ENCODE measurements around the gene RIGI. TPM values are rescaled to one million over a fixed set of nuclear protein-coding genes. Genes with fewer than 3 reads are reported as not detected.
"Not testable (repeated sequence)": the region's sequence is repeated elsewhere in the genome, so short reads cannot be mapped to it uniquely, and the experiment has no call there.

The RIGI gene
- 7.3 TPM in 2 replicates for total RNA-seq (2014; rRNA removed; shearing (Covaris generic))
- polyA plus RNA-seq (2015; cell fraction: cytosol; rRNA removed), result 5.1 and 6.0 TPM in 2 replicates
- 14.6 and 15.9 TPM in 2 replicates for polyA plus RNA-seq (2015; cell fraction: nucleus; rRNA removed)

GRCh38 chr9:32526041-32526706 is at the start of gene RIGI:
RIGI (minus strand) TSS chr9:32526196; CDS start chr9:32526166, 30 bp downstream.
- peak; percentile 92 for DNase-seq (ENCODE audit: low read depth)

DNA sequence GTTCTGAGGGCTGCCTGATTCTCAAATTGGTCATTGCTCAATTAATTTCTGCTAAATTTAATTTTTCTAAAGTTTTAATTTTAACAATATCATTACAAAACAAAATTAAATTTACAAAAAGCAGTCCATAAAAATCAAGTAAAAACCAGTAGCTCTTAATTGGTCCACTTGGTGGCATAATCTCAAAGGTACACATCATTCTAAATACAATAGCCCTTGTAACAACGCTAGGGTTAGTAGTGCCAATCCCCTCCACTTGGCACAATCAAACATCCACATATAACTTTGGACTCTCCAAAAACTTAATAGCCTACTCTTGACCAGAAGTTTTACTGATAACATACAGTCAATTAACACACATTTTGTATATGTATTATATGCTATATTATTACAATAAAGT is 48.9 kb upstream of the RIGI start:
- DNase-seq (ENCODE audit: low read depth), result no peak

- no peak for DNase-seq (ENCODE audit: low read depth)
Observed at GRCh38 chr9:32573821-32574220, 47.8 kb upstream of the RIGI start.

DNA sequence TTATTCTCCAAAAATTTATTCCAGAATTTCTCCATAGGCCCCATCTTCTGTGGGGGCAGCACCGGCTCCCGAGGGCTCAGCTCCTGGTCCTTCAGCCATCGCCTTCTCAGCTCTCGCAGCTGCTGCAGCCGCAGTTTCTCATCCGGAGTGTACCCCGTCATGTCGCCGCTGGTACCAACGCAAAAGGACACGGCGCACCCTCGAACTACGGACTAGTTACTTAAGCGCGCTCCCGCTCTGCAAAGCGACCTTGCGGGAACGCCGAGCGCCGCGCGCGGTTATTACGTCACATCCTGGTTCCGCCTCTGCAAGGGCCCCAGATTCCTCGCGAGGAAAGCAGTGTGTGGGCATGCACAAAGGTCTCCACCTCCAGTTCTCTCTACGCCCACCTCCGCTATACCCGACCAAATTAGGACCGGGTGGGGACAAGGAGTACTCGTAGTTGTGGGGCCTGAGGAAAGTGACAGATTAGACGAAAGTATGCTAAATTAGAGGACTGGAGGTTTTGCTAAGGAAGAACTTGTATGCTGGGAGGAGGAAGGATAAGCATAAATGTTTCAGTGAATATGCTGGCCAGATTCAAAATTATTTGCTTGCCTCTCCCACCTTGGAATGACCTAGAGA is 47.0 kb upstream of the RIGI start, which contains the start of gene NDUFB6:
Gene NDUFB6 (minus strand): TSS at position 260 of the 624 bp plus-strand sequence. CDS start 99 bp downstream, at position 161.
- DNase-seq (ENCODE audit: low read depth), result peak; percentile 92

DNA sequence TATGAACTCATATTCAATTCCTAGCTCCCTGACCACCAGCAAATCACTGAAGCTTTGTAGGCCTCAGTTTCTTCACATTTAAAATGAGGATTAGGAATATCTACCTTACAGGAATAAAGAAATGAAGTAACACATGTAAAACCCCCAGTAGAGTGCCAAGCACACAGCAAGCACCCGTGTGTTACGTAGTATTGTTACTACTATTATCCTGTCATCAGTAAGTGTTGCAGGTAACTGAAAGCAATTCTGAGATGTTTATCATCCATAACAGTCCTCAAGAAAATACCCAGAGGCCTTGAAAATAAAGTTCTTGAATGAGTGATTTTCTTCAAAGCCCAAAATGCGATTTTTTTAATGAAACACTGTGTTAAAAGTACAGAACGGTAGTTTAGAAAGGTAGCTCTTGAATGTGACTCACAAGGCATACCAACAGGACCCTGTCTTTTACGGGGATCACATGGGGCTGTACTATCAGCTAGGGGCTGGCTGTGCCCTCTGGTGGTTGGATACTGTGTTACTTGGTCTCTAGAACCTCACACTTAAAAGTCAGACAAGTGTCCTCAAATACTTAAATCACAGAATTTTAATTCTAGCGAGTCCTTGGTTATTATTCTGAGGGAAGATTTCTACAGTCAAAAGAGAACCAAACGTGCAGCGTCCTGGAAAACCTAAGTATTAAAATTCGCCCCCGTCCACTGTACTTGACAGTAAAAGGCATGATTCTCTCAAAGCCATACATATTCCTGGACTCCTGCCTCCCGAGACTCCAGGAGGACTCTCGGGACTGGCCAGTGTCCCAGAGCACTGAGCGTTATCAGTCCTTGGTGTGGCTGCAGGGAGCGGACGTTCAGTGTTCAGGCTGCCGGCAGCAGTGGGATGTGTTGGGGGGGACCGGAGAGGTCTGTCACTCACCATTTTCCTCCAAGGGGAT is 46.2 kb upstream of the RIGI start:
- peak; percentile 74 for DNase-seq (ENCODE audit: low read depth)

DNA sequence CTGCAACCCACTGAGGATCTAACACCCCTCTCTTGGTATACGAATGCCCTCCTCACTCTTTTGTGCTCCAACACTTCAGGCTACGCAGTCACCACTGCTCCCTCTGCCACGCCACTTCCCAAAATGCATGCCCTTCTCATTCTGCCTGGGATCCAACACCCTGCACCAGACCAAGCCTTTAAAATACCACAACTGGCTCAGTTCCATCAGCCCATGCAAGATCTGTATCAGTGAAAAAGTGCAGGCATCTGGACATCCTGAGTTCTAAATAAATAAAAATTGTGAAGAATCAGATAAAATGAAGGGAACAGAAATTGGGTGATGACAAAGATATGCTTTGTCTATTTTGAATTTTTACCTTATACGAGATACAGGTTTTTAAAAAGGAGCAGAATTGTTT is 44.3 kb upstream of the RIGI start:
- no peak for DNase-seq (ENCODE audit: low read depth)

DNA sequence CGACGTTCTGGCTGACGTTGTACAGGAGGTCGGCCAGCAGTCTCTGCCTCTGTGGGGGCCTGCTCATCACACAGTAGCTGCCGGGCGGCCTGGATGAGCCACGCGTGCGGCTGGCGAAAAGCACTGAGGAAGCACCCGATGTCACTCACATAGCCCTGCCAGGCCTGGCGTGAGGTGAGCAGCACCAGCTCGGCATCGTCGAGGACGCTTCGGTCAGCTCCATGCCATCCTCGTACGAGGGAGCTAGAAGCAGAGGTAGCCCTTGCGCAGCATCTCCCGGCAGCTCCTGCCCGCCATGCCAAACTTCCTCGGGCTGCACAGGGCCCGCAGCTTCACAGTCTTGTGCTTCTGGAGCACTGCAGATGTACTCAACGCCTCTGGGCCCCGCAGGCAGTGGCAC is 40.8 kb upstream of the RIGI start:
- DNase-seq (ENCODE audit: low read depth), result no peak

- DNase-seq (ENCODE audit: low read depth), result no peak
Observed at GRCh38 chr9:32565967-32566366, 40.0 kb upstream of the RIGI start.

- no peak for DNase-seq (ENCODE audit: low read depth)
Observed at GRCh38 chr9:32558408-32558934, 32.5 kb upstream of the RIGI start.

- DNase-seq (ENCODE audit: low read depth), result no peak
Observed at GRCh38 chr9:32554591-32554990, 28.6 kb upstream of the RIGI start.

DNA sequence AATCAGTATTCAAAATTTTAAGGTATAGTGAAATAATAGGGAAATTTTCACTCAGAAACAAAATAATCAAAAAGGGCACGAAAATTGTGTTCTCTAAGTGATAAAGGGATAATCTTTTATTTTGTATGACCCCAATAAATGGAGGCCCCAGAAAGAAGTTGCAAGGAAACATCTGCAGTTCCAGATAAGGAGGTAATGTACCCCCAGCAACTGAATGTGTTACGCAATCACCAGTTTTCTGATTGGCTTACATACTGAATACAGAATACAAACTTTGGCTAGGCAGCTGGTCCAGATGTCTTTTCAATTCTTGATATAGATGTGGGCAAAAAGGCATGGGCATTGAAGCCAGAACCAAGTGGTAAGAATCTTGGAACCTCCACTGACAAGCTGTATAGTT is 28.1 kb upstream of the RIGI start:
- DNase-seq (ENCODE audit: low read depth), result no peak

GRCh38 chr9:32552172-32552872 is 26.3 kb upstream of the RIGI start, which contains the start of the genes SMIM27 and TOPORS:
SMIM27 (plus strand) TSS chr9:32552327; CDS start chr9:32552435, 108 bp downstream.
TOPORS (minus strand) TSS chr9:32552586; CDS start chr9:32552436, 150 bp downstream.
- peak; percentile 91 for DNase-seq (ENCODE audit: low read depth)

DNA sequence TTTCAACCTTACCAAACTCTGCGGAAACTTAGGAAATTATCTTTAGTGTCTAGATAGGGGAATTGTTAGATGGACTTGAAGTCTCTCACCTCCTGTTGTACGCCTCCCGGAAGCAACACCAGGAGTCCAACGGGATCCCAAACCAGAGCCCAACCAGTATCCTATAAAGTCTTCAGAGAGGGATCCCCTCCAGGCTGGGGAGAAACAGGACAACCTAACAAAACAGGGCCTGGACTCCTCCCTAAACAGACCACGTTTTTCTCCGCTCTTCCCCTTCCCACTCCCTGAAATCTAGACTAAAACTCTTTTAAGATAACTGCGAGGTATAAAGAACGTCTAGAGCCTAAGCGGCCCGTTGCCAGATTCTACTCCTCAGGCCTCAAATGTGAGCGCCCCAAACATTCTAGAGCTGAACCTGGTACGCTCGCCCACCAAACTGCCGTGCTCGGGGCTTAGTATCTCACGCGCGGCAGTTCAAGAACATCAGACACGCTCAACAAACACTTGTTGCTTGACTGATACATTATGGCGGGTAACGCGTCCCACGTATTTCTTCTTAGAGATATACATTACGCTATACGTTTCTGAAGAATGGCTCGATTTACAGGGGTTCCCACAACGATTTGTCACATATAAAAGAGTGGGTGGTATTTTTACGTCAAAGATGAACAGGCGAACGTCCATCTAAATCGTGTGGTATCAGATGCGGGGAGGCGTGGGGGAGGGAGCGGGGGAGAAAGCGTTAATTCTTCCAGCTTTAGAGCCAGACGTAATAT is 25.5 kb upstream of the RIGI start:
- no peak for DNase-seq (ENCODE audit: low read depth)

DNA sequence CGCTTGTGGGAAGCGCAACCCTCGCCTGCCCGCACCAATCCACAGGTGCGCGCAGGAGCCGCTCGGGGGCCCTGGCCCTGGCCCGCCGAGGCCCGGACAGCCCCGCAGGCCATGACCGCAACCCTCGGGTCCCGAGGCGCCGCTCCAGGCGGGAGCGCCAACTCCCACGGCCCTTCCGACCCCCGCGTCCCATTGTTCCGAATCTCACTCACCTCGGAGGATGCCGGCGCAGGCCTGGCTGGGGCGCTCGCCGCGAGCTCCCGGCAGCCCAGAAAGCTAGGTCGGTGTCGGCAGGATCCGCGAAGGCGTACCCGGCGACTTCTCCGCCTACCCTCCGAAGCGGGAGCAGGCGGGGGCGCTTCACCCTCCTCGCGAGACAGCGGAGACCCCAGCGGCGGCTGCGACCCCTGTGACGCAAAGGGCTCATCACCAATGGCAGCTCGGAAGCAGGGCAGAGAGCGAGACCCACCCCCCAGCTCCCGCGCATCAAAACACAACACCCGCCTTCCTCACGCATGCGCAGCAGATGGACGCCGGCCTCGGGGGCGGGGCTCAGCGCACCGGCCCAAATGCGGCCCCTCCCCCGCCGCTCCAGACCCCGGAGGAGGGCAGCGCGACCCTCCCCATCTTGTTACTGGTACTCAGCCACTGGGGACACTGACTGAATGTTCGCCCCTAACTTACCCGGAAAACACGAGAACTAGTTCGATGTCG is 24.7 kb upstream of the RIGI start:
- peak; percentile 91 for DNase-seq (ENCODE audit: low read depth)

DNA sequence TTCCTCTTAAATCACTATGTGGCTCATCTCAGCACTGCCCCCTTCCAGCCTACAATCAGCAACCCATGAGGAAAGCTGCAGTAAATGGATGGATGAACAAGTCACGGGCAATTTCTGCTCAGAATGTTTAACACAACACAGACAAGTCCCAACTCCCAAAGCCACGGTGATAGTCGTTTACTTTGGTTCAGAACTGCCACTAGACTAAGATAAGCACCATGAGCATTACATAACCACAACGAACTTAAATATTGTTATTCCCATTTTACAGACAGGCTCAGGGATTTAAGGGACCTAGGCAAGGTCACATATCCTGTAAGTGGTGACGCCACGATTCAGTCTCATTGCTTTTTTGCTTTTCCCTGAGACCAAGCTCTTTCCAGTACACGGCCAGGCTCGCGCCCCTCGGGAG is 24.2 kb upstream of the RIGI start:
- peak; percentile 26 for DNase-seq (ENCODE audit: low read depth)

DNA sequence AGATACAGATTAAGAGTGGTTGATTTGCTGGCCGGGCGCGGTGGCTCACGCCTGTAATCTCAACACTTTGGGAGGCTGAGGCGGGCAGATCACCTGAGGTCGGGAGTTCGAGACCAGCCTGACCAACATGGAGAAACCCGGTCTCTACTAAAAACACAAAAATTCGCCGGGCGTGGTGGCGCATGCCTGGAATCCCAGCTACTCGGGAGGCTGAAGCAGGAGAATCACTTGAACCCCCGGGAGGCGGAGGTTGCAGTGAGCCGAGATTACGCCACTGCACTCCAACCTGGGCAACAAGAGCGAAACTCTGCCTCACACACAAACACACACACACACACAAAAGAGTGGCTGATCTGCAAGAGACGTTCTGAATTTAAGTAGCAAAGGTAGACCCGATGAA is 22.2 kb upstream of the RIGI start:
- DNase-seq (ENCODE audit: low read depth), result not testable (repeated sequence)

DNA sequence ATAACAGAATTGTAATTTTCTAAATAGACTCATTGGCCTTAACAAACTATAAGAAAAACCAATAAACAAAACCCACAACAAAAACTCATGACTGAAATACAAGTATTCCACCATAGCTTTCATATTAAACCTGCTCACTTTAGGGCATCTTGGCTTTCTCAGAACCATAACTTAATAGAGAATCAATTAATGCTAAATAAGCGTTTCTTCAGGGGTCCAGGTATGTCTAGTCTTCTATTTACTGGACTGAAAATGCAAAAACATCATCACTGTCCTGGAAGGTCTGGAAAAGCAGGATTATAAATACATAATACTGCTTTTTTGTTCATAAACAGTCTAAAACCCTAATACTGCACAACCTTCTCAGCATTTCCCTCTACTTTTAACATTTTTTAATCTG is 19.9 kb upstream of the RIGI start:
- DNase-seq (ENCODE audit: low read depth), result no peak

GRCh38 chr9:32543047-32543446 is 17.1 kb upstream of the RIGI start:
- no peak for DNase-seq (ENCODE audit: low read depth)

GRCh38 chr9:32533816-32534215 is 7.8 kb upstream of the RIGI start:
- no peak for DNase-seq (ENCODE audit: low read depth)

Measured in HT1080 (cell line).